H7 (cell line): Measurements from ENCODE around the gene NDUFS7. TPM values are rescaled to one million over a fixed set of nuclear protein-coding genes. Genes with fewer than 3 reads are reported as not detected.
"Not testable (repeated sequence)": the region's sequence is repeated elsewhere in the genome, so short reads cannot be mapped to it uniquely, and the experiment has no call there.

Source experiments
- DNase-seq: peaks from one replicate; pipeline ENCODE4 v3.0.0; 2012
- H3K27me3 ChIP-seq: 2 replicates; pipeline ENCODE4 v1.6.0; 2011; ENCODE audit warnings: mild to moderate bottlenecking, low read length; ENCODE audit not compliant: control insufficient read depth, insufficient read depth
- H3K36me3 ChIP-seq: replicated peaks from 2 replicates; pipeline ENCODE4 v1.5.1; 2011; ENCODE audit warnings: low read length; ENCODE audit not compliant: control insufficient read depth, insufficient read depth
- H3K4me3 ChIP-seq: 2 replicates; pipeline ENCODE4 v1.5.1; 2011; ENCODE audit warnings: low read depth, mild to moderate bottlenecking, control low read depth, low read length, moderate library complexity; ENCODE audit not compliant: insufficient read depth
- total RNA-seq: library from RNA; depleted of rRNA; stranded (reverse); fragments of >200 nt; shearing (Covaris generic); gene quantifications from 2 replicates; pipeline ENCODE4 v1.2.3, GENCODE V29; 2014

The NDUFS7 gene
- total RNA-seq, 1 experiment from 2014 or later, result 140 TPM

DNA sequence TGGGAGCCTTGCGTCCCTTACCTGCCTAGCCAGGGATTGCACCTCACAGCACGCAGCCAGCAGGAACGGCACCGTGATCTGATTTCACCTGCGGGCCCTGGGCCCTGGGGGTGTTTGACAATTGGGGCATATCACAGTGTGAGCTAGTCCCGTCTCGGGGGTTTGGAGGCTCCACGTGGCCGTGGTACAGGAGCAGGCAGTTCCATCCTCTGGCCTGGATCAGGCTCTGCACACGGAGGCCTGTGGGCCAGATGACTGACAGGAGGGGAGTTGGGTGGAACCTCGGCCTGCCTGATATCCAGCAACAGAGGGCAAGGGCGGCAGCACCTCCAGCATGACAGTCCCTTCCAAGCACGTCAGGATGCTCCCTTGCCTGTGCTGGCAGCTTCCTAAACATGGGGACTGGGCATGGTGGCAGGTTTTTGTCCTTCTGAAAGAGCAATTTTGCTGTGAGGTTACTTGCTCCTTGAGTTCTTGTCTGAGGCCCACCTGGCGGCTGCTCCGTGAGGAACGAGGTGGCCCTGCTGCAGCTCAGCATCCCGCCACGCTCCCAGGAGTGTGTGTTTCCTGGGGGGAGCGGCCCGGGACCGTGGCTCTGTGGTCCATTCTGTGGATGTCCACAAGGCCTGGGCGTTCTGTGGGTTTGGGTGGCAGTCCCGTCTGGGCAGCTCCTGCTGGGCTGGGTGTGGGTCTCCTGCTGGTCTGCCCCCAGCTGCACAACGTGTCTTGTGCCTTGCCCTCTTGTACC, 48.2 kb downstream of the NDUFS7 start:
- H3K4me3 ChIP-seq, result no peak overlapping the region
- peaks cover 27% of the 10 kb centered on the region for H3K36me3 ChIP-seq
- H3K27me3 ChIP-seq, result no peaks in the 10 kb centered on the region
- no peak for DNase-seq

DNA sequence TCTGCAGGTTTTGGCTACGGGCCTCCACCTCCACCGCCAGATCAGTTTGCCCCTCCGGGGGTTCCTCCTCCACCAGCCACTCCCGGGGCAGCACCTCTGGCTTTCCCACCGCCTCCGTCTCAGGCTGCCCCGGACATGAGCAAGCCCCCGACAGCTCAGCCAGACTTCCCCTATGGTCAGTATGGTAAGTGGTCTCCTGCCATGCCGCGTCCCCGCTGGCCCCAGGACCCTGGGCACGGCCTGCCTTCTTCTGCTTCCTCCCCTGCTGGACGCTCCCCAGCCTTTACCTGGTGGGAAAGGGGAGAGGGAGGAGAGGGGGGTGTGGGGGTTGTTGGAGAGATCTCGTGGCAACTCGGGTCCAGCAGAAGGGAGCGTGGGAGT, 48.8 kb downstream of the NDUFS7 start:
- H3K36me3 ChIP-seq, result peaks cover 26% of the 10 kb centered on the region

DNA sequence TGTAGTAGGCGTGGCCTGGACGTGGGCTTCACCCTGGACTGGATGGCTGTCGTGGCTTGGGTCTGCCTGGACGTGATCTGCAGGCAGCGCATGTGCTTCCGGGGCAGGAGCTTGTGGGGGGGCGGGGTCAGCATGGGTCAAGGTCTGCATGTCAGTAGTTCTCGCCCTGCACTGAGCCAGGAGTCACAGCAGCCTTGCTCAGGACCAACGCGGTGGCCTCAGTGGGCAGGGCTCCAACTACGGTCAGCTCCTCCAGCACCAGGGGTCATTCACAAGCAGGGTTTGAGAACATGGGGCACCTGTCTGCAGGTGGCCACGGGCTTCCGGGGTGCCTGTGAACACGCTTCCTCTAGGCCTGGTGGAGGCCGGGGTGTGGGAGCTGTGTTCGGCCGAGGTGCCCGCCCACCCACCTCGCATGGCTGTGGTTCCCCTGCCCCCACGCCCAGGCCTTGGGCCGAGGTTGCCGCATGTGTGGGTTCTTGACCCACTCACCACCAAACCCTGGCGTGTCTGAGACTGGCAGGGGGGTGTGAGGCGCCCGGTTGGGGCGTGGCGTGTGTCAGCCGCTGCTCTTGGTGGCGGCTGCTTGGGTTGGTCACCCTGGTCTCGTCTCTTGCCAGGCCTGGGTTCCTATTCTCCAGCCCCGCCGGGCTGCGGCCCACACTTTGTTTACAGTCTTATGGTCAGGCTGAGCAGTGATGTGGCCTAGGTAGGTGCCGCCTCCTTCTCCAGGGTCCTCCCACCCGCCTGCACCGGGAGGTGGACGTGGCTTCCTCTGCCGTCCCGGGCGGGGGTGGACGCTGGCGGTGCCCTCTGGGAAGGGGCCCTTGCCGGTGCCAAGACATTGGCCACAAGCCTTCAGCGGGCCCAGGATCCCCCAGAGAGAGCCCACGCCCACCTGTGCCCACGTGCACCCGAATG, 49.7 kb downstream of the NDUFS7 start:
- Histone ChIP-seq H3K4me3 (no peak overlapping the region), H3K27me3 (no peaks in the 10 kb centered on the region; the same call in 1 of the 2 replicates), H3K36me3 (peaks cover 26% of the 10 kb centered on the region)
- peak; percentile 63 for DNase-seq

More for the DNA sequence above, 48.8 kb downstream of the NDUFS7 start:
- DNase-seq, result peak; percentile 60
- Histone ChIP-seq H3K27me3 (no peaks in the 10 kb centered on the region), H3K4me3 (no peak overlapping the region)

DNA sequence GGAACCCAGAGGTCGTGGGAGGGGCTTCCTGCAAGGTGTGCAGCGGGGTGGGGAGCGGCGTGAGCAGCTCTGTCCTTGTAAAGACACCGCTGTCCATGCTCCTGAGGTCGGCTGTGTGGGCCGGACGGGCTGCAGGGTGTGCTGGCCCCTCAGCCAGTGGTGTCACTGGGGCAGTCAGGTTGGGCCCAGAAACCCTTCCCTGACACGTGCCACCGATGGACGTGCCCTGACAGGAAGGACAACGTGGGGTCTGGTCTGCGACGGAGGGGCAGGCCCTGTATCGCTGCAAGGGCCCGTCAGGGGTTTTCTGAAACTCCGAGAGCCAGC, 50.3 kb downstream of the NDUFS7 start:
- no peak for DNase-seq
- H3K27me3 ChIP-seq, result no peaks in the 10 kb centered on the region; the same call in 1 of the 2 replicates

DNA sequence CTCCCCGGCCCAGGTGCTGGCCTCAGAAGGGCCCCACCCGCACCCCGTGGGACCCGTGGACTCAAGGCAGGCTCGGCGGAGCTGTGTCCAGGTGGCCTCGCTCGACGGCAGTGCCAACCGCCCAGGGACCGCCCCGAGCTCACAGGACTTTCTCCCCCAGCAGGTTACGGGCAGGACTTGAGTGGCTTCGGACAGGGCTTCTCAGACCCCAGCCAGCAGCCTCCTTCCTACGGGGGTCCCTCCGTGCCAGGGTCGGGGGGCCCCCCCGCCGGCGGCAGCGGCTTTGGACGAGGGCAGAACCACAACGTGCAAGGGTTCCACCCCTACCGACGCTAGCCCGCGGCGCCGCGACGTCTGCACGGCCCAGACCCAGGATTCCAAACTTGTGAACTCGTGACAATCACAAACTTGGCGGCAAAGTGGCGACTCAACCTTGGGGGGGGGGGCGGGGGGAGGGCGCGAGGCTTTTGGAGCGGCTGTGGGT, 50.9 kb downstream of the NDUFS7 start:
- peaks cover 23% of the 10 kb centered on the region for H3K36me3 ChIP-seq

More for the DNA sequence above, 50.3 kb downstream of the NDUFS7 start:
- H3K4me3 ChIP-seq, result no peak overlapping the region
- H3K36me3 ChIP-seq, result peaks cover 26% of the 10 kb centered on the region

DNA sequence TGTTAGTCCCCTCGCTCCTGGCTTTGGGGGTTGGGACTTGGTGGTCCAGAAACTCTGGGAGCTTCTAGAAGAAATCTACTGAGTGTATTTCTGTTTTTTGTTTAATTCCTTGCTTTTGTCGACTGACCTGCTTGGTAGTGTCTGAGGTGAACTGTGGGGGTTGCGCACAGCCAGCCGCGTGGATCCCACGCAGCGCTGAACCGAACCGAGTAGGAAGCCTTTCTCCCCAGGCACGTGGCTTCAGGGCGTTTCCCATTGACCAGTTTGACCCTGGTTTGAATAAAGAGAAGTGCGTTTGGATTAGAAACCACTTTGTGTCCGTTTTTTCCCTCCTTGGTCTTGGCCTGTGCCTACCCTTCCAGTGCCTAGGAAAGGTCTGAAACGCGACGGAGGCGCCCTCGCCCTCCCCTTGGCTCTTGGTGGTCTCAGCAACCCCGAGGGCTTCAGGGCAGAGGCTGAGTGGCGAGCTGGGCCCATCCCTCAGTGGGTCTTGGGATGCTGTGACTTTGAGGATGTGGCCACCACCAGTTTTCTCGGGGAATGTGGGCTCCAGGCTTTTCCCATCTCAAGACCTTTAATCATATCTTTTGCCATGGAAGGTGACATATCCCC, 51.8 kb downstream of the NDUFS7 start:
- DNase-seq, result no peak
- Histone ChIP-seq H3K27me3 (no peaks in the 10 kb centered on the region; the same call in 1 of the 2 replicates), H3K4me3 (no peak overlapping the region), H3K36me3 (peaks cover 29% of the 10 kb centered on the region)

More for the DNA sequence above, 50.9 kb downstream of the NDUFS7 start:
- Histone ChIP-seq H3K4me3 (no peak overlapping the region), H3K27me3 (no peaks in the 10 kb centered on the region; the same call in 1 of the 2 replicates)
- DNase-seq, result peak; percentile 62

DNA sequence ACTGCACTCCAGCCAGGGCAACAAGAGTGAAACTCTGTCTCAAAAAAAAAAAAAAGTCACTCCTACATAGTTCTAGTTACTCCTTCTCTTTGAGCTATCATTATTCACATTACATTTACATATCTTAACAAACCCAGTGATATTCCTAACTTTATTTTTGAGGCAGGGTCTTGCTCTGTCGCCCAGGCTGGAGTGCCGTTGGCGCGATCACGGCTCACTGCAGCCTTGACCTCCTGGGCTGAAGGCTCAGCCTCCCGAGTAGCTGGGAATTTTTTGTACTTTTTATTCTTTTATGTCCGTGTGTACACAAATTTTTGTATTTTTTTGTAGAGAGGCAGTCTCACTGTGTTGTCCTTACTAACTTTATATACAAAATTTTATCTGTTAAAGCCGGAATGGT, 53.9 kb downstream of the NDUFS7 start:
- H3K4me3 ChIP-seq, result no peak overlapping the region
- H3K36me3 ChIP-seq, result peaks cover 28% of the 10 kb centered on the region
- H3K27me3 ChIP-seq, result no peaks in the 10 kb centered on the region; the same call in 1 of the 2 replicates
- no peak for DNase-seq

DNA sequence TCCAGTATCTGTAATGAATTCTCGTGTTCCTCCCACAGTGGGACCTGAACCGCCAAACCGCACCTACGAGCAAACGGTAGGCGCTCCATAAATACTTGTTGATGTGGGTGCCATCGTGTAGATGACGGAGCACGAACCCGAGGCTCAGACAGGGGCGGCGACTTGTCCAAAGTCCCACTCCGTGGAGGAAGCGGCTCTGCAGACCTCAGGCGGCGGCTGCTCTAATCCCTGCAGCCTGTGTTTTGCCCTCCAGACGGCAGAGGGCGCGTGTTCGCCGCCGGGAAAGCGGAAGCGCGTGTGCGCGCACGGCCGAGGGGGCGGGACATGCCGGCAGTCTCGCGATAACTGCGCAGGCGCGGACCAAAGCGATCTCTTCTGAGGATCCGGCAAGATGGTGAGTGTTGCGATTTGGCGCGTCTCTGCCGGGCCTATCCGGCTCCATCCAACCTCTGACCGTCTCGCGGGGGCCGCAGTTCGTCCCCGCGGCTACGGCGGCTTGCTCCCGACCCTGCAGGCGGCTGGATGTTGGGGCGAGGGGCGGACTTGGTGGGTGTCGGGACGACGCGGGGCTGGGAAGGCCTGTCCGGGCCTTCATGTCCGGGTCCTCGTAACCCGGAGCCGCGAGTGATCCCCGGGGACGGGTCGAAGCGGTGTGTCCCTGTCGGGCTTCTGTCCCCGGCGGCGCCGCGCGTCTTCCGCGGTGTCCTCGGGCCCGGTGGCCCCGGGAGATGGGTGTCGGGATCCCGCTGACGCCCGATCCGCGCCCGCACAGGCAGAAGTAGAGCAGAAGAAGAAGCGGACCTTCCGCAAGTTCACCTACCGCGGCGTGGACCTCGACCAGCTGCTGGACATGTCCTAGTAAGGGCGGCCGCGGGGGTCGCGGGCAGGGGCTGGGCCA, 54.6 kb downstream of the NDUFS7 start, which contains the start of gene RPS15:
TSS of gene RPS15 (plus strand) at position 362 of the 898 bp plus-strand sequence. CDS start at position 392, 30 bp downstream.
- DNase-seq, result peak; percentile 98
- H3K4me3 ChIP-seq, result peak within 1 kb of the TSS; percentile 99
- peaks cover 21% of the 10 kb centered on the region for H3K36me3 ChIP-seq
- no peaks in the 10 kb centered on the region; the same call in 1 of the 2 replicates for H3K27me3 ChIP-seq

DNA sequence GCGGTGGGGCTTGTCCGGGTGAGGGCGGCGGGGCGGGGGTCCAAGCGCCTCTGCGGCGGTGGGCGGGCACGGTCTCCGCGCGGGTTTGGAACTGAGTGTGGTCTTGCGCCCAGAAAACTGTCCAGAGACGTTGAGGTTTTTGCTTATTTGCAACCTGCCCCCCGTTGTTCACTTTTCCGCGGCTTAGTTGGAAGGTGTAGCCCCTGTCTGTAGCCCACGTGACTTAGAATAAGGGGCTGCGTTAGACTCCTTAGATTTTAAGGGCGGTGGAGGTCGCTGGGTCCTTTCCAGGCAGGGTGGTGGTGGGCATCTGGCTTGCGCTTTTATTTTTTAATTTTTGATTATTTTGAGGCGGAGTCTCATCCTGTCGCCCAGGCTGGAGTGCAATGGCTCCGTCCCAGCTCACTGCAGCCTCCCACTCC, 55.2 kb downstream of the NDUFS7 start:
- peak; percentile 80 for DNase-seq
- no peaks in the 10 kb centered on the region; the same call in 1 of the 2 replicates for H3K27me3 ChIP-seq
- H3K4me3 ChIP-seq, result peak overlapping the region; percentile 99
- H3K36me3 ChIP-seq, result peaks cover 21% of the 10 kb centered on the region

DNA sequence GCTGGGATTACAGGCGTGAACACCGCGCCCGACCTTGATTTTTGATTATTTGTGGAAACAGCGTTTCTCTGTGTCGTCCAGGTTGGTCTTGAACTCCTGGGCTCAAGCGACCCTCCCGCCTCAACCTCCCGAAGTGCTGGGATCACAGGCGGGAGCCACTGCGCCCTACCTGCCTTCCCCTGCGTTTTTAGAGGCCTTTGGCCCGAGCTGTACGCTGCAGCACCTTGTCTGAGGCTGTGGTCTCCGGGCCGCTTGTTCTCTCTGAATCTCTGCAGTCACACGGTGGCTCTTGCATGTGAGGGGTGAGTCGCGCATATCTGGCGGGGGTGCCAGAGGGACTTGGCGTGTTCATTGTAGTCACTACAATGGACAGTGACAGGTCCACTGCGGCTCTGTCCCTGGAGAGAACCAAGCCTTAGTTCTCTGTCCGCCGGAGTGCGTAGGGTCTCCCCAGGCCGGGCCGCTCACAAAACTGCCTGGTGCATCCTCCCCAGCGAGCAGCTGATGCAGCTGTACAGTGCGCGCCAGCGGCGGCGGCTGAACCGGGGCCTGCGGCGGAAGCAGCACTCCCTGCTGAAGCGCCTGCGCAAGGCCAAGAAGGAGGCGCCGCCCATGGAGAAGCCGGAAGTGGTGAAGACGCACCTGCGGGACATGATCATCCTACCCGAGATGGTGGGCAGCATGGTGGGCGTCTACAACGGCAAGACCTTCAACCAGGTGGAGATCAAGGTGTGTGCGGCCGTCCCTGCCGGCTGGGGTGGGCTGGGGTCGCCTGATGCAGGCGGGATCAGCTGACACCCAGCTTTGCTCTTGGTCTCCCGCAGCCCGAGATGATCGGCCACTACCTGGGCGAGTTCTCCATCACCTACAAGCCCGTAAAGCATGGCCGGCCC, 56.1 kb downstream of the NDUFS7 start:
- not testable (repeated sequence) for H3K27me3 ChIP-seq, DNase-seq

DNA sequence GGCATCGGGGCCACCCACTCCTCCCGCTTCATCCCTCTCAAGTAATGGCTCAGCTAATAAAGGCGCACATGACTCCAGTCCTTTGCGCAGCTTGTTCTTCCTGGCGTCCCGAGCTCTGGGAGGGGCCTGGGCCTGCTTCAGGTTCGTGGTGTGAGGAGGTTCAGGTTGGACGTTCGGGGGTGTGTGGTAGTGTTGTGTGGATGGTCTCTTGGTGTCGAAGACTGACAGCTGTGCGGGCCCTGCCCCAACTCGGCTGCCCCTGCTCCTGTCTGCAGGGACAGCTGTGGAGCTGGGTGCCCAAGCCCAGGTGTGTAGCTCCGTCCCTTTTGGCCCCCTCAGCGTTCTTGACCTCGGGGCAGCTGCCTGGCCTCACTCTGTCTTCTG, 56.7 kb downstream of the NDUFS7 start:
- Histone ChIP-seq H3K36me3 (peaks cover 19% of the 10 kb centered on the region), H3K27me3 (peaks cover 4% of the 10 kb centered on the region; the same call in 1 of the 2 replicates), H3K4me3 (no peak overlapping the region)
- DNase-seq, result no peak

More for the DNA sequence above, 56.1 kb downstream of the NDUFS7 start:
- Histone ChIP-seq H3K36me3 (peaks cover 20% of the 10 kb centered on the region), H3K4me3 (peak overlapping the region; percentile 99)

DNA sequence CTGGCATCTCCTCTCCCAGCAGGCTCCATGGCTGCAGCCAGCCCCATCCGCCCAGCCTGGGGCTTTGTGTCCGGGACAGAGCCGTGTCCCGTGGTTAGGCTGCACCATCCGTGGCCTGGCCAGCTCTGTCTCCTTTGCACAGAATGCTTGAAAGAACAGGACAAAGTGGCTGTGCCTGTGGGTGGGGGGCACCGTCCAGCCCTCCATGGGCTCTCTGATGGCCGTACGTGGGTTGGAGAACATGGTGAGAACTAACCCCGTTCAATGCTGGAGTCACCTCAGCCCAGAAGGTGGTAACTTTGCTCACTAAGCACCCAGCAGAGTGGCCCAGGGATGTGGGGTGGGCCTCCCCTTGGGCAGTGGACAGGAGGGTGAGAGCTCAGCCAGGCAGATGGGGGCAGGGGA, 57.3 kb downstream of the NDUFS7 start:
- Histone ChIP-seq H3K4me3 (no peak overlapping the region), H3K36me3 (peaks cover 18% of the 10 kb centered on the region), H3K27me3 (peaks cover 7% of the 10 kb centered on the region; the same call in 1 of the 2 replicates)
- DNase-seq, result no peak
